ENCODE data around the gene C6orf62.
"Not testable (repeated sequence)": the region's sequence is repeated elsewhere in the genome, so short reads cannot be mapped to it uniquely, and the experiment has no call there.

The C6orf62 gene

DNA sequence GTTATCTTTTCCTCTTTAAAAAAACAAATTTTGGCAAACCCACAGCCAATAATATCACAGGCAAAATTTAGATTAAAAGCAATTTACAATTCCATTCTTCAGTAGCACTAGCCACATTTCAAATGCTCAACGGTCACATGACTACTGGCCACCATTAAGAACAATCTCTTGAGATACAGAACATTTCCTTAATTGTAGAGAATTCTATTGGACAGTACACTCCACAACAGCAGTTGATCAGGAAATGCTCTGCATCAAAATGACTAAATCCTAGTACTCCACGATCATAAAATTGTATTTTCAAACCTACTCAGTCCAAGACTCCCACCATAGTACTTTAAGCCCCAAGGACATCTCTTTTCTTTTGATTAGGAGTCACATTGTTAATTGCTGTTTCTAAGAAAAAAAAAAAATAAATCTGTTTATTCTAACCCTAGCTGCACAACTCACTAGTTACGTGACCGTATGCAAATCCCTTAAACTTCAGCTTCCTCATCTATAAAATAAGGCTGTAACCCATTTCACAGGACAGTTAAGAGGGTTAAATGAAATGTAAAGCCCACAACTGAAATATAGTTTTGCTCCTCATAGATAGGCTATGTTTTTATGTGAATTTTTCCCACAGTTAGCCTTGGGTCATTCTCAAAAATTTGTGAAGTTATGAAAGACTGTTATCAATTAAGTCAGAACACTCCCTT is 9.8 kb downstream of the C6orf62 start:
- peaks cover 35% of the 10 kb centered on the region for H3K36me3 ChIP-seq (ENCODE audit: control insufficient read depth, insufficient read depth, low read length)
- no peak overlapping the region for H3K4me3 ChIP-seq (ENCODE audit: low read length)
- no peaks in the 10 kb centered on the region for H3K4me1 ChIP-seq (ENCODE audit: control insufficient read depth, insufficient read depth, low read length)
- H3K27ac ChIP-seq (ENCODE audit: low read depth, low read length), result no peak overlapping the region
- no peaks in the 10 kb centered on the region for H3K27me3 ChIP-seq (ENCODE audit: control insufficient read depth, insufficient read depth, low read length)
- no peak overlapping the region for H3K9ac ChIP-seq (ENCODE audit: low read length)

DNA sequence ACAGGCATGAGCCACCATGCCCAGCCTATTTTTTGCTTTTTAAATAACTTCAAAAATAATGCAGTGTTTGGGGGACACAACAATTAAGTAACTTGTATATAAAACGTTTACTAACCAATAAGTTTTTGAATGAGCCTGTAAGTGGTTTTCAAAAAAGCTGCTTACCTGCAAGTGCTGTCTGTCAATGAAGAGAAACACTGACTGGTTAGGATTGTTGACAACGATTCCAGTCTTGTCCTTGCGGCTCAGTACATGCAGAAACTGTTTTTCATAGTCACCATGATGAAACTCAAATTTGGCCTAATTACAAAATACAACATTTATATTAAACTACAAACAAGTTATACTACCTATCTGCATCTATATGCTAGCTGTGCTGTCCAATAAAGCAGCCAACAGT is 10.3 kb downstream of the C6orf62 start:
- H3K4me3 ChIP-seq (ENCODE audit: low read length), result no peak overlapping the region
- H3K4me1 ChIP-seq (ENCODE audit: control insufficient read depth, insufficient read depth, low read length), result no peaks in the 10 kb centered on the region
- no peak overlapping the region for H3K9ac ChIP-seq (ENCODE audit: low read length)
- peaks cover 34% of the 10 kb centered on the region for H3K36me3 ChIP-seq (ENCODE audit: control insufficient read depth, insufficient read depth, low read length)
- no peaks in the 10 kb centered on the region for H3K27me3 ChIP-seq (ENCODE audit: control insufficient read depth, insufficient read depth, low read length)
- H3K27ac ChIP-seq (ENCODE audit: low read depth, low read length), result no peak overlapping the region

DNA sequence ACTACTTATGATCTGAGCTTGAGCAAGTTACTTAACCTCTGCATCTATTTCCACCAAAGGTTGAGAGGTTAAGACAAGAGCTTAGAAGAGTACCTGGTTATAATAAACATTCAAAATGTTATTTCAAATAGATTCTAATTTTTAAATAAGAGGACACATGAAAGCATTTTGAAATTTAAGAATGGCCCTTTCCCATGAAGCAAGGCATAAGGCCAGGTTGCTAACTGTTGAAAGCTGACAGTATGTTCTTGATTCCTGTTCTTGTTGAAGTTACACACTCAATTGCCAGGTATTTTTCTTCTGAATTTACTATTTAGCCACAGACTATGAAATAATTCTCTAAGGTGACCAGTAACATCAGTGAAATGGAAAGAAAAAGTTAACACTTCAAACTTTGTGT is 14.5 kb downstream of the C6orf62 start:
- Histone ChIP-seq H3K27me3 (ENCODE audit: control insufficient read depth, insufficient read depth, low read length) (no peaks in the 10 kb centered on the region), H3K27ac (ENCODE audit: low read depth, low read length) (no peak overlapping the region), H3K9ac (ENCODE audit: low read length) (no peak overlapping the region), H3K36me3 (ENCODE audit: control insufficient read depth, insufficient read depth, low read length) (peaks cover 30% of the 10 kb centered on the region), H3K4me3 (ENCODE audit: low read length) (no peak overlapping the region), H3K4me1 (ENCODE audit: control insufficient read depth, insufficient read depth, low read length) (no peaks in the 10 kb centered on the region)

DNA sequence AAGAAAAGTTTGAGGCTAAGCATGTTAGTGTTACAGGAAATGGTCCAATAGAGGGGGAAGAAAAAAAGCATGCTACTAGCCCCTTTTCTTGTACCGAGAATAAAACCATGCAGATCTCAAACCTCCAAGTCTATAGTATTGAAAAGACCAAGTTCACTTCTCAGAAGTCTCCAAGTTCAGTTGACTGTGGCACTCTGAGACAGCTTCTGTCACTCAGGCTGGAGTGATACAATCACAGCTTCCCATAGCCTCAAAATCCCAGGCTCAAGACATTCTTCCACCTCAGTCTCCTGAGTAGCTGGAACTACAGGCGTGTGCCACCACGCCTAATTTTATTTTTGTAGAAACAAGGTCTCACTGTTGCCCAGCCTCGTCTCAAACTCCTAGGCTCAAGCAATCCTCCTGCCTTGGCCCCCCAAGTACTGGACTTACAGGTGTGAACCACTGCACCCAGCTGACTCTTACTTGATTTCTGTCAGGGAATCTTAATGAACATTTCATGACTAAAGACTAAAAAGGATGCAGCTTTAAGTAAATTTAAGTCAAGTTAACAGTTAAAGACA is 16.2 kb downstream of the C6orf62 start:
- H3K4me1 ChIP-seq (ENCODE audit: control insufficient read depth, insufficient read depth, low read length), result no peaks in the 10 kb centered on the region
- H3K27ac ChIP-seq (ENCODE audit: low read depth, low read length), result no peak overlapping the region
- H3K4me3 ChIP-seq (ENCODE audit: low read length), result no peak overlapping the region
- H3K9ac ChIP-seq (ENCODE audit: low read length), result no peak overlapping the region
- no peaks in the 10 kb centered on the region for H3K27me3 ChIP-seq (ENCODE audit: control insufficient read depth, insufficient read depth, low read length)
- H3K36me3 ChIP-seq (ENCODE audit: control insufficient read depth, insufficient read depth, low read length), result peaks cover 21% of the 10 kb centered on the region

DNA sequence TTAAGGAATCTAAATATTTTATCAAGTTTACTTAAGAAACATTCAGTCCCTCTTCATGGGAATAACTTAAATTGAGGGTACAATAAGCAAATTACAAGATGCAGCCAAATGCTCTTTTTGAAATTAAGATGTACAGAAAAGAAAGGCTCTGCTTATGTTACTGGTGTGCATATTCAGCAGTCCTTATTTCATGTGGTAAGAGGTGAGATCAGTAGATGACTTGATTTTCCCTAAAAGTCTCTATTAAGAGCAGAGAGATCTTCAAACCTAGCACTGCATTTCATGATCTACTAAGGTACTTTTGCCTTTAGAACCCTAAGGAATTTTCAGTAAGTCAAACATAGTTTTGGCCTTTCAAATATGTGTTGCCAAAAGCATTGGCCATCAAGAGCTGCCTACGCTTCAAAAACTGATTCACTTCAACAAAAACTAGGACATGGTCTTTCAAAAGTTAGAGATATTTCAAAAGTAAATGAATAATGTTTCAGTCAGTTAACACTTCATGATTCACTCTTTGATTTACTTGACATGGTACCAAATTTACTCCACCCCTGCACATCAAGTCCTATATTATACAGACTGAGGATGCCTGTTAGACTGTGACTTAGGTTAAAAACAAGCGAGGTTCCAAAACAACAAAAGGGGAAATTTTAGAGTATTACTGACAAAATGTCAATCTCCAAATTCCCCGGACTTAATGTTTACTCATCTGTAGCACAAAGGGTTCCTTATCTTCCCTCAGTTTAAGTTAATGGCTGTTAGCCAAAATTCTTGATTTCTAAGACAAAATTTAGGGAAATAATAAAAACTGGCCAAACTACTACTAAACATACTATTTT is 19.2 kb downstream of the C6orf62 start:
- Histone ChIP-seq H3K9ac (ENCODE audit: low read length) (no peak overlapping the region), H3K4me1 (ENCODE audit: control insufficient read depth, insufficient read depth, low read length) (no peaks in the 10 kb centered on the region), H3K4me3 (ENCODE audit: low read length) (no peak overlapping the region), H3K27ac (ENCODE audit: low read depth, low read length) (no peak overlapping the region), H3K36me3 (ENCODE audit: control insufficient read depth, insufficient read depth, low read length) (peaks cover 5% of the 10 kb centered on the region), H3K27me3 (ENCODE audit: control insufficient read depth, insufficient read depth, low read length) (no peaks in the 10 kb centered on the region)

DNA sequence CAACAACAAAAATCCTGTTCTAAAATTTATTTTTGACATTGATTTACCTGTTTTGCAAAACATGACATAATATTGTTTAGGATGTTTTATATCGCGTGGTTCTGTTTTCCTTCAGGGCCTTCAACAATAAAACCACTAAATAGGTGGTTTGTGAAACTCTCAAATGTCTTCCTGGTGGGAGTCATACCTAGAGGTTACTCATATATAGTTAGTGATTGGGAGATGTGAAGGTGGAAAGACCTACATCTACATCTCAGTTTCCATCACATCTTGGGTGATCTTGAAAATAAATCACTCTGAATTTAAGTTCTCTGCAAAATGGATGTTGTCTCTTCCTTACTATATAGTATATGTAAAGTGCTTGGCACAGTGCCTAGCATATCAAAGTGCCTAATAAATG is 22.9 kb downstream of the C6orf62 start:
- no peak overlapping the region for H3K4me3 ChIP-seq (ENCODE audit: low read length)
- no peaks in the 10 kb centered on the region for H3K36me3 ChIP-seq (ENCODE audit: control insufficient read depth, insufficient read depth, low read length)
- H3K9ac ChIP-seq (ENCODE audit: low read length), result no peak overlapping the region
- no peak overlapping the region for H3K27ac ChIP-seq (ENCODE audit: low read depth, low read length)
- H3K27me3 ChIP-seq (ENCODE audit: control insufficient read depth, insufficient read depth, low read length), result no peaks in the 10 kb centered on the region
- H3K4me1 ChIP-seq (ENCODE audit: control insufficient read depth, insufficient read depth, low read length), result no peaks in the 10 kb centered on the region

DNA sequence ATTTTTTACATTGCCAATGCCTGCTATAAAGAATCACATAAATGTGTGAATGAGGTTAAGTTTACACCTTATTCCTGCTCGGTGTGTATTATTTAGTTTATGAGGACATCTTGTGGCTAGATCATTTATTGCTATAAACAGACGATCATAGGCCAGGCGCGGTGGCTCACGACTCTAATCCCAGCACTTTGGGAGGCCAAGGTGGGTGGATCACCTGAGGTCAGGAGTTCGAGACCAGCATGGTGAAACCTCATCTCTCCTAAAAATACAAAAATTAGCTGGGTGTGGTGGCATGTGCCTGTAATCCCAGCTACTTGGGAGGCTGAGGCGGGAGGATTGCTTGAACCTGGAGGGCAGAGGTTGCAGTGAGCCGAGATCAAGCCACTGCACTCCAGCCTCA is 23.3 kb downstream of the C6orf62 start:
- not testable (repeated sequence) for H3K4me3 ChIP-seq (ENCODE audit: low read length); H3K9ac ChIP-seq (ENCODE audit: low read length); H3K36me3 ChIP-seq (ENCODE audit: control insufficient read depth, insufficient read depth, low read length); H3K27ac ChIP-seq (ENCODE audit: low read depth, low read length); H3K27me3 ChIP-seq (ENCODE audit: control insufficient read depth, insufficient read depth, low read length); H3K4me1 ChIP-seq (ENCODE audit: control insufficient read depth, insufficient read depth, low read length)

DNA sequence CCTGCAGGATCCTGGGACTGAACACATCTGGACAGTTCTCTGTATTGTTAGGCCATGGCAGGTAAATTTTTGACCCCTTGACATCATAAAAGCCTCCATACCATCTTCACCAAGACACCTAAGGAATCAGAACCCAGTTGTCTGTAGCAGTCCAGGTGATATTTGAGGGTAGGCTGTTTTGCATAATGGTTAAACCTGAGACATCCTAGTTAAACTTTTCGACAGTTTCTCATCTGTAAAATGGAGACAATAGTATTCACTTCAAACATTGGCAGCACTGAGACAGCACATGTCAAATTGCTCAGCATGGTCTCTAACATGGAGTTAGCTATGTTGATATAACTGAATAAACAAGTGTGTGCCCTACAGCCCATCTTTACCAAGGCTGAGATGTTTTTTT is 24.8 kb downstream of the C6orf62 start:
- no peak overlapping the region for H3K4me3 ChIP-seq (ENCODE audit: low read length)
- H3K9ac ChIP-seq (ENCODE audit: low read length), result no peak overlapping the region
- no peaks in the 10 kb centered on the region for H3K36me3 ChIP-seq (ENCODE audit: control insufficient read depth, insufficient read depth, low read length)
- no peaks in the 10 kb centered on the region for H3K4me1 ChIP-seq (ENCODE audit: control insufficient read depth, insufficient read depth, low read length)
- no peaks in the 10 kb centered on the region for H3K27me3 ChIP-seq (ENCODE audit: control insufficient read depth, insufficient read depth, low read length)
- H3K27ac ChIP-seq (ENCODE audit: low read depth, low read length), result no peak overlapping the region

DNA sequence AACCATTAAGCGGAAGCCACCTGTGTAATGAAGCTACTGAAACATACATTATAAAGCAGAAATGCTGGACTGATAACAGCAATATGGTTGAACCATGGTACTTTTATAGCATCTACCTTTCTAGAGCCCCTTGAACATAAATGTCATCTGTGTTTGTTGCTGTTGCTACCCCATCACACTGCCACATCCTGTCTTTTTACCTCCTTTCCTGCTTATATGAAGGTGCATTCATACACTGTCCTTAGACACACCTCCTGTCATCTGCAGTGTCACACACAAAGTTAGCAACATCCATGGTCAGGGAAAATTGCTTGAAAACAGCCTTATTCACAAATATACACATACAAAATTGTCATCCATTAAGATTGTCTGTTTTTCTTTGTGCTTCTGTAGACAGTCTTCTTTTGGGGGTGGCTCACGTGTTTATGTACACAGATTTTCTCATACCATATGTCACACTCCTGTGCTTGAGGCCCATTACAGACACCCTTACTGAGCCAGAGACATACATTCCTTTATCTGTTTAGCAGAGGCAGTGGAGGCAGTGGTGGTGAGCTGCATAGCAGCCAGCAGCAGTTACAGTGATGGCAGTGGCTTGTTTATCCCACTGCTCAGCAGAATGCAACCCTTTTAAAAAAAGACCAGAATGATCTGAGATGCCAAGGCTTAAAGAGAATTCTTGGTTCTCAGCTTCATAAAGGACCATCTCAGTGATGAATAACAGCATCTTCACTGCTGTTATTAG is 25.9 kb downstream of the C6orf62 start:
- Histone ChIP-seq H3K27ac (ENCODE audit: low read depth, low read length) (no peak overlapping the region), H3K4me1 (ENCODE audit: control insufficient read depth, insufficient read depth, low read length) (no peaks in the 10 kb centered on the region), H3K4me3 (ENCODE audit: low read length) (no peak overlapping the region), H3K9ac (ENCODE audit: low read length) (no peak overlapping the region), H3K27me3 (ENCODE audit: control insufficient read depth, insufficient read depth, low read length) (no peaks in the 10 kb centered on the region), H3K36me3 (ENCODE audit: control insufficient read depth, insufficient read depth, low read length) (no peaks in the 10 kb centered on the region)

DNA sequence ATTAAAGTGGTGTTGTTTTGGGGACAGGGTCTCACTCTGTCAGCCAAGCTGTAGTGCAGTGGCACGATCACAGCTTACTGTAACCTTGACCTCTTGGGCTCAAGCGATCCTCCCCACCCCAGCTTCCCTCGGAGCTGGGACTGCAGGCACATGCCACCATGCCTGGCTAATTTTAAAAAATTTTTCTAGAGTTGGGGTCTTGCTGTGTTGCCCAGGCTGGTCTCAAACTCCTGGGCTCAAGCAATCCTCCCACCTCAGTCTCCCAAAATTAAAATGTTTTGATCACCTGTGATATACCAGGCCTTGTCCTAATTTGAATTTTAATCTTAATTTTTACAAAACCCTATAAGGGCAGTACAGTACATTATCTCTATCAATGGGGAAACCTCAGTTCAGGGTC is 26.5 kb downstream of the C6orf62 start:
- Histone ChIP-seq H3K27ac (ENCODE audit: low read depth, low read length) (no peak overlapping the region), H3K4me3 (ENCODE audit: low read length) (no peak overlapping the region), H3K4me1 (ENCODE audit: control insufficient read depth, insufficient read depth, low read length) (no peaks in the 10 kb centered on the region), H3K27me3 (ENCODE audit: control insufficient read depth, insufficient read depth, low read length) (no peaks in the 10 kb centered on the region), H3K36me3 (ENCODE audit: control insufficient read depth, insufficient read depth, low read length) (no peaks in the 10 kb centered on the region), H3K9ac (ENCODE audit: low read length) (no peak overlapping the region)

DNA sequence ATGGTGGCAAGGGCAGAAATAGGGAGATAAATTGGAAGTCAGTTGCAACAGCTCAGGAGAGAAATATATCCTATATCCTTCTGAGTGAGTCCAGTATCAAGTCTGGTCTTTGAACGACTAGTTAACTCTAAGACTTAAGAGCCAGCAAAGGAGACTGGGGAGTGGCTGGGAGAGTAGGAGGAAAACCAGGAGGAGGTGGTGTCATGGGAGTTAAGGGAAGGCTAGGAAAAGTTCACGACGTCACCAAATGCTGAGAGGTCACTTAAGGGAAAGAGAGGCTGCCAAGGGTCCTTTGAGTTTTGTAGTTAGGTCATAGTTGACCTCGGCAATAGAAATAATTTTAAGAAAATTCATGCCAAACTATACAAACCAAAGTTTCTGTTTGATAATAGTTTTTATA is 27.0 kb downstream of the C6orf62 start:
- Histone ChIP-seq H3K4me1 (ENCODE audit: control insufficient read depth, insufficient read depth, low read length) (no peaks in the 10 kb centered on the region), H3K36me3 (ENCODE audit: control insufficient read depth, insufficient read depth, low read length) (no peaks in the 10 kb centered on the region), H3K27me3 (ENCODE audit: control insufficient read depth, insufficient read depth, low read length) (no peaks in the 10 kb centered on the region), H3K4me3 (ENCODE audit: low read length) (no peak overlapping the region), H3K27ac (ENCODE audit: low read depth, low read length) (no peak overlapping the region), H3K9ac (ENCODE audit: low read length) (no peak overlapping the region)

DNA sequence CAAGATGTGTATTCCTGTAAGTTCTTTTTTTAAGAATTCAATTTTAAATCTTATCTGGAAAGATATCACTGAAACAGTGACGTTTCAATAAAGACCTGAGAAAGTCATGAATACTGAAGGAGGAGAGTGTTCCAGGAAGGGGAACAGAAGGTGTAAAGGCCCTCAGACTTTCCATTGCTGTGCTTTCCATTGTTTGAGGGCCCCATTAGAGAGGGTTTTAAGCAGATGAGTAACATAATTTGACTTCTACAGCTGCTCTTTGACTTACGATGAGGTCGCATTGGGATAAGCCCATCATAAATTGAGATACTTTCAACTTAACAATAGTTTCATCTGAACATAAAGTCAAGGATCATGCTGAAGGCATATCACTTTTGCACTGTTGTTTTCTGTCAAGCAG is 27.4 kb downstream of the C6orf62 start:
- Histone ChIP-seq H3K27me3 (ENCODE audit: control insufficient read depth, insufficient read depth, low read length) (no peaks in the 10 kb centered on the region), H3K4me1 (ENCODE audit: control insufficient read depth, insufficient read depth, low read length) (no peaks in the 10 kb centered on the region), H3K4me3 (ENCODE audit: low read length) (no peak overlapping the region), H3K9ac (ENCODE audit: low read length) (no peak overlapping the region), H3K27ac (ENCODE audit: low read depth, low read length) (no peak overlapping the region), H3K36me3 (ENCODE audit: control insufficient read depth, insufficient read depth, low read length) (no peaks in the 10 kb centered on the region)
